Vagina (tissue), 2 donors: Measurements from ENCODE around the gene IDUA. TPM values are rescaled to one million over a fixed set of nuclear protein-coding genes. Genes with fewer than 3 reads are reported as not detected.

Experiments used
- DNase-seq, 2 donors: peaks; one replicate each; pipeline ENCODE4 v3.0.0-alpha.2; 2017; ENCODE audit errors: extremely low spot score in 2 of 2
- H3K27ac ChIP-seq: fragments of 200-600 bp; sonication (generic); one replicate; pipeline ENCODE4 v1.5.1; 2019
- H3K27me3 ChIP-seq: fragments of 200-600 bp; sonication (generic); one replicate; pipeline ENCODE4 v1.5.1; 2019
- H3K36me3 ChIP-seq, 2 donors: fragments of 200-600 bp; sonication (generic); one replicate each; pipeline ENCODE4 v1.5.1; 2017 to 2019
- H3K4me1 ChIP-seq: fragments of 200-600 bp; sonication (generic); one replicate; pipeline ENCODE4 v1.5.1; 2019
- H3K4me3 ChIP-seq, 2 donors: fragments of 200-600 bp; sonication (generic); 1 replicate in 1 of 2; 2 replicates in 1 of 2; pipeline ENCODE4 v1.5.1; 2016 to 2019
- H3K9me3 ChIP-seq: fragments of 200-600 bp; sonication (generic); one replicate; pipeline ENCODE4 v1.5.1; 2019
- POLR2A ChIP-seq, 2 donors: fragments of 450-650 bp; IDR thresholded peaks; one replicate each; pipeline ENCODE4 v1.6.1; 2017; ENCODE audit warnings: antibody characterized with exemption in 2 of 2, mild to moderate bottlenecking in 2 of 2, moderate library complexity in 2 of 2
- POLR2AphosphoS5 ChIP-seq, 2 donors: sonication (generic); formaldehyde crosslinking; IDR thresholded peaks; one replicate each; pipeline ENCODE4 v1.9.0; 2017; ENCODE audit warnings: antibody characterized with exemption in 2 of 2, mild to moderate bottlenecking in 2 of 2, low read depth in 1 of 2; ENCODE audit not compliant: insufficient read depth in 1 of 2
- intact Hi-C: fragments of 100-400 bp; cut with DNase I; formaldehyde crosslinking; loops from one replicate; pipeline ENCODE4 v1.15.1; 2023
- total RNA-seq: library from RNA; depleted of rRNA; stranded (reverse); fragments of >200 nt; gene quantifications from one replicate; pipeline ENCODE4 v1.2.3, GENCODE V29; 2016
- TF ChIP-seq, protein P1 (sequence below), 3 experiments: fragments of 450-650 bp in 2 of 3; fragments of 200-600 bp in 1 of 3; sonication (generic) in 1 of 3; IDR thresholded peaks; one replicate each; pipeline ENCODE4 v1.5.1; 2017 to 2019; ENCODE audit warnings: antibody characterized with exemption in 3 of 3, mild to moderate bottlenecking in 2 of 3, moderate library complexity in 2 of 3

IDUA gene
- total RNA-seq, 1 donor from 2014 or later = 28.0 TPM

DNA sequence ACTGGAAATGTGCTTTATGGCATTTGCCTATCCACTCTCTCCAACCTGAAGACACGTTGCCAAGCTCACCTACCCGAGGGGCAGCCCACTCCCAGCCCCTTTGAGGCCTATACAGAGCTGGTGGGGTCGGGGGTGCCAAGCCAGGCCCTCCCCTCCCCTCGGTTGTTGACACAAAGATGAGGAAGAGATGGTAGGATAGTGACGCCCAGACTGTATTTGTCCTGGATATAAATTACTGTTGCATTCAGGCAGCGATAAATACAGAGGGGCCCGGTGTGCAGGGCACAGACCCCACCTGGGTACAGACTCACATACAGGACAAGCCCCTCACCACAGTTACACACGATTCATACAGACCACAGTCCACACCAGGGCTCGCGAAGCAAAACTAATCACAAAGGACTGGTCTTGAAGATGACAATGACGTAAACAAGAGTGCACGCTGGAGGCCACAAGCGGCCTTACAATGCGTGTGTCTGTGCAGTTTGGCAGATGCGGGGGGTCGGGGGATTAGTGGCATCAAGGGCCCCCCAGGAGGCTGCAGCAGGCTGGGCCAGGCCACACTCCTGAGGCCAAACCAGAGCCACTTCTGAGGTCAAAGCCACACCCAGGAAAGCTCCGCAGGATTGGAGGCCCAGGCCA lies 28.0 kb upstream of the IDUA start:
- Histone ChIP-seq H3K4me3 (no peak overlapping the region), H3K9me3 (no peaks in the 10 kb centered on the region), H3K27ac (no peak overlapping the region), H3K36me3 (peaks cover 0 to 37% of the 10 kb centered on the region in 2 donors), H3K4me1 (peaks cover 17% of the 10 kb centered on the region), H3K27me3 (no peaks in the 10 kb centered on the region)
- intact Hi-C loops = no loop called here
- TF ChIP-seq POLR2AphosphoS5 (IDR thresholded peaks at IDR 0.05; ENCODE audit: insufficient read depth in 1 of 2, low read depth in 1 of 2) = no peak
- TF ChIP-seq POLR2A (IDR thresholded peaks at IDR 0.05) = no peak
- TF ChIP-seq, protein P1, sequence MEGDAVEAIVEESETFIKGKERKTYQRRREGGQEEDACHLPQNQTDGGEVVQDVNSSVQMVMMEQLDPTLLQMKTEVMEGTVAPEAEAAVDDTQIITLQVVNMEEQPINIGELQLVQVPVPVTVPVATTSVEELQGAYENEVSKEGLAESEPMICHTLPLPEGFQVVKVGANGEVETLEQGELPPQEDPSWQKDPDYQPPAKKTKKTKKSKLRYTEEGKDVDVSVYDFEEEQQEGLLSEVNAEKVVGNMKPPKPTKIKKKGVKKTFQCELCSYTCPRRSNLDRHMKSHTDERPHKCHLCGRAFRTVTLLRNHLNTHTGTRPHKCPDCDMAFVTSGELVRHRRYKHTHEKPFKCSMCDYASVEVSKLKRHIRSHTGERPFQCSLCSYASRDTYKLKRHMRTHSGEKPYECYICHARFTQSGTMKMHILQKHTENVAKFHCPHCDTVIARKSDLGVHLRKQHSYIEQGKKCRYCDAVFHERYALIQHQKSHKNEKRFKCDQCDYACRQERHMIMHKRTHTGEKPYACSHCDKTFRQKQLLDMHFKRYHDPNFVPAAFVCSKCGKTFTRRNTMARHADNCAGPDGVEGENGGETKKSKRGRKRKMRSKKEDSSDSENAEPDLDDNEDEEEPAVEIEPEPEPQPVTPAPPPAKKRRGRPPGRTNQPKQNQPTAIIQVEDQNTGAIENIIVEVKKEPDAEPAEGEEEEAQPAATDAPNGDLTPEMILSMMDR (IDR thresholded peaks at IDR 0.05) = no peak
- no peak for DNase-seq

DNA sequence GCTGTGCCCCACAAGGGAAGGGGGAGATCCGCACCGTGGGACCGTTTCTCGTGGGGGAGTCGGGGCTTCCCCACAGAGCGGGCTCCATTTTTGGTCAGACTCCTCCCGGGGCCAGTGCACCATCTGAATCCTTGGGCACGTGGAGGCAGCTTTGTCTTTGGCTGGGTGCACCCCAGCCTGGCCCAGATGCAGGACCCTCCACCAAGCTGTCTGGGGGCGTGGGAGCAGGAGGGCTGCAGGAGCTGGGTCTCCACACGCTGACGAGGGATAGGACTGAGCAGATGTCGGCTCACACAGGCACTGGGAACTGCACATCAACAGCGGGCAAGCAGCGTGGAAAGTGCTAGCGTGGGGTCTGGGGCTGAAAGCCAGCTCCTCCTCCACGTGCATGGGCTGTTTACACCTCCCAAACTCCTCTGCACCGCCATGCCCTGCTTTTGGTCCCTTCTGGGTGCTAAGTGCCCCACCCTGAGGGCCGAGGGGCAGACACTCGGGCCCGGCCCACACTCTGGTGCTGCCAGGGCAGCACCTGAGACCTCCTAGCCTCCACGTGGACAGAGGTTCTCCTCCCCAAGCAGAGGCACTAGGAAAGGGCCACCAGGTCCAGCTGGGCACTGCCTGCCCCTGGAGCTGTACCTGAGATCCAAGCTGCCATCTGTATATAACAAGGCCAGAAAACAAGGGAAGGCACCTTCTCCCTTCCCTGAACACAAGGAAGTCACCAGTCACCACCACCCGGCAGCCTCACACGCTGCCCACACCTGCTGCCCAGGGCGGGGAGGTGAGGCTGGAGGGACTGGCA lies 27.3 kb upstream of the IDUA start:
- Histone ChIP-seq H3K4me3 (no peak overlapping the region), H3K9me3 (no peaks in the 10 kb centered on the region), H3K4me1 (peaks cover 17% of the 10 kb centered on the region), H3K27ac (no peak overlapping the region), H3K27me3 (no peaks in the 10 kb centered on the region), H3K36me3 (peaks cover 0 to 37% of the 10 kb centered on the region in 2 donors)
- TF ChIP-seq, protein P1 (IDR thresholded peaks at IDR 0.05) = no peak
- no peak for TF ChIP-seq POLR2AphosphoS5 (IDR thresholded peaks at IDR 0.05; ENCODE audit: insufficient read depth in 1 of 2, low read depth in 1 of 2)
- no peak for TF ChIP-seq POLR2A (IDR thresholded peaks at IDR 0.05)
- intact Hi-C loops = no loop called here
- no peak for DNase-seq

DNA sequence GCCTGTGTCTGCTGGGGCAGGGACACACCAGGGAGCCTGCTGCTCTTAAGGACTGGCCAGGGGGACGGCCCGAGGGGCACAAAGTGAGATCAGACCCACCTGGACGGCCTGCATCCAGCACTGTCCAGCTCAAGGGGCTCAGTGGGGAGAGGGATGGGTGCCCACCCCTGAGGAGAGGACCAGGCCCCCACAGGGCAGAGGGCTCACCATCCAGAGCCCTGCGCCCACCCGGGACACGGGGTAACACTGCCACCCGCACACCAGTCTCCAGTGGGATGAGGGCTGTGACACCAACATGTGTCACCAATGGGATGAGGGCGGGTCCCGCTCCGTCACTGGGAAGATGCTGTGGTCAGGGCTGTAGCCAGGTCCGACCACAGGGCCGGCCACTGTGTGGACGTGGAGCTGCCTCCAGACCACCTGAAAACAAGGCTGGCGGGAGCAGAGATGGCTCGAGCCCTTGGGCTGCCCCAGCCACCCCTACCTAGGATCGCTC lies 26.7 kb upstream of the IDUA start:
- H3K9me3 ChIP-seq = no peaks in the 10 kb centered on the region
- H3K4me3 ChIP-seq = no peak overlapping the region
- intact Hi-C loops = no loop called here
- no peaks in the 10 kb centered on the region for H3K27me3 ChIP-seq
- DNase-seq = no peak
- H3K27ac ChIP-seq = no peak overlapping the region
- peaks cover 17% of the 10 kb centered on the region for H3K4me1 ChIP-seq
- TF ChIP-seq POLR2A (IDR thresholded peaks at IDR 0.05) (no peak), POLR2AphosphoS5 (IDR thresholded peaks at IDR 0.05; ENCODE audit: insufficient read depth in 1 of 2, low read depth in 1 of 2) (no peak)
- TF ChIP-seq, protein P1 (IDR thresholded peaks at IDR 0.05) = no peak
- peaks cover 0 to 35% of the 10 kb centered on the region in 2 donors for H3K36me3 ChIP-seq

DNA sequence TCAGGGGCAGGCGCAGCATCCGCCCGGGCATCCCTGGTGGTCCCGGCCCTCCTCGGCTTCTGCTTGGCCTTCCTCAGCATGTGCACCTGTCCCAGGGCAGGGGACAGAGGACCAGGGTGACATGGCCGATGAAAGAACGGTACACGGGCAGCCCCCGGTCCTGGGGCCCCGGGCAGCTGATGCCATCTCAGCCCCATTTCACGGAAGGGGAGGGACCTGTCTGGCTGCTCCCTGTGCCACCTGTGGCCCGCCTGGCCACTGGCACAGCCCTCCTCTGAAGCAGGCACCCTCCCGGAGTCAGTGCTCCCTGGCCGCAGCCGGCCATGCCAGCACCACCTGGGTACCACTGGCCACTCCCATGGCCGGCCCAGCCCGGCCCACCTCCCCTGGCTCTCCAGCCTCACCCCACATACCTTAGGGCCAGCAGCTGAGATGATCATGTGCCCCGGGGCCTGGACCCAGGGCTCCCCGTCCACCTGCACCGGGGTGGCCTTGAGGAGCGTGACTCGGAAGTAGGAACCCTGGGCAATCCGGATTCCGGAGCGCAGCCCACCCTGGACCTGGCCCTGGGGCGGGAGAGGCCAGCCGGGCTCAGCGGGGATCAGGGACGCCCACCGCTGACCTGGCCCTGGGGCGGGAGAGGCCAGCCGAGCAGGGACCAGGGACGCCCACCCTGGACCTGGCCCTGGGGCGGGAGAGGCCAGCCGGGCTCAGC lies 26.1 kb upstream of the IDUA start:
- no peaks in the 10 kb centered on the region for H3K27me3 ChIP-seq
- TF ChIP-seq POLR2A (IDR thresholded peaks at IDR 0.05) (no peak), POLR2AphosphoS5 (IDR thresholded peaks at IDR 0.05; ENCODE audit: insufficient read depth in 1 of 2, low read depth in 1 of 2) (no peak)
- TF ChIP-seq, protein P1 (IDR thresholded peaks at IDR 0.05) = no peak
- H3K4me3 ChIP-seq = no peak overlapping the region
- peaks cover 17% of the 10 kb centered on the region for H3K4me1 ChIP-seq
- DNase-seq = no peak
- no peak overlapping the region for H3K27ac ChIP-seq
- no peaks in the 10 kb centered on the region for H3K9me3 ChIP-seq
- intact Hi-C loops = no loop called here
- peaks cover 0 to 38% of the 10 kb centered on the region in 2 donors for H3K36me3 ChIP-seq
